Stomach (tissue), 4 donors: ENCODE results near the gene JMJD4.

Experiments used
- CTCF ChIP-seq, 7 experiments: fragments of 450-650 bp in 4 of 7; fragments of 200-600 bp in 3 of 7; sonication (generic) in 3 of 7; IDR thresholded peaks; one replicate each; pipeline ENCODE4 v1.5.1; 2016 to 2019; ENCODE audit warnings: antibody characterized with exemption in 7 of 7, control low read depth in 2 of 7, mild to moderate bottlenecking in 1 of 7
- EP300 ChIP-seq: sonication (generic); formaldehyde crosslinking; IDR thresholded peaks from one replicate; pipeline ENCODE4 v1.6.1; 2017; ENCODE audit warnings: antibody characterized with exemption
- POLR2A ChIP-seq, 4 donors: fragments of 450-650 bp; IDR thresholded peaks; one replicate each; pipeline ENCODE4 v1.6.1; 2016; ENCODE audit warnings: antibody characterized with exemption in 4 of 4, control low read depth in 2 of 4, mild to moderate bottlenecking in 1 of 4, moderate library complexity in 1 of 4
- POLR2AphosphoS5 ChIP-seq, 3 donors: sonication (generic); formaldehyde crosslinking; IDR thresholded peaks; one replicate each; pipeline ENCODE4 v1.6.1; 2016; ENCODE audit warnings: antibody characterized with exemption in 3 of 3

DNA sequence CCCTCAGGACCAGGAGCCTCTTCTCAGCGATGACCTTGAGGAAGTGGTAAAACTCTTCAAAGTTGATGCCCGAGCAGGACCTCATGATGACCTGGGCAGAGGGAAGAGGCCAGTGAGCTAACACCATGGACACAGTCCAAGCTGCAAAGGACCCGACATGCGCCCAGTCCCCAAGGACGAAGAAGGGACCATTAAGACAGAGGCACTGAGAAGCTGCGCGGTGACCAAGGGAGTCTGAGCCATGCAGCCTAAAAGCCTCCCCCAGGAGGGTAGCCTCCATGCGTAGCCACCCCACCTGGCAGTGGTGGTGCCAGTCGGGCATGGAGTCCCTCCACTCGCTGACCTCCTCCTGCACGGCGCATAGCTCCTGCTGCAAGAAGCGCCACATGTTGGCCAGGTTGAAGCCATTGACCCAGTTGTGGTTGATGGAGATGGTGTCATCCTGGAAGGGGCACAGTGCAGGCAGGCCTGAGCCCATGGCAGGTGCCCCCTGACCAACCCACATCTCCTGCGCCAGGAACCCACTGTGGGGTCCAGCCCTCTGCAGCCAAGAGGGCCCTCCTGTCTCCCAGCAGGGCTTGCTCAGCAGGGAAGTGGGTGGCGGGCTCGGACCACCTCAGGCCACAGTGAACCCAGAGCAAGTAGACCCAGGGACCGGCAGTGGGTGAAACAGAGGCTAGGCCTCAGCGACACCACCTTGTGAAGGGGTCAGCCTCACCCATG, 2.4 kb downstream of the JMJD4 start:
- no peak for TF ChIP-seq POLR2A (IDR thresholded peaks at IDR 0.05)
- TF ChIP-seq CTCF (IDR thresholded peaks at IDR 0.05), result no peak
- no peak for TF ChIP-seq POLR2AphosphoS5 (IDR thresholded peaks at IDR 0.05)
- TF ChIP-seq EP300, result no peak
